GF-D8 (cell line): ENCODE results near the gene CDK11B.
A peak's percentile ranks its signal among the peaks of the same experiment; 100 is the strongest.
"Not testable (repeated sequence)": the region's sequence is repeated elsewhere in the genome, so short reads cannot be mapped to it uniquely, and the experiment has no call there.

Experiments used
- DNase-seq: peaks from one replicate; lab custom pipeline; 2025; lab: John Stamatoyannopoulos, UW

CDK11B gene

GRCh38 chr1:1683104-1683905, 24.5 kb upstream of the CDK11B start:
- no peak for DNase-seq

- DNase-seq = no peak
Observed at GRCh38 chr1:1680912-1681273, 22.1 kb upstream of the CDK11B start.

GRCh38 chr1:1680031-1680911, 21.5 kb upstream of the CDK11B start:
- DNase-seq = no peak

GRCh38 chr1:1678581-1679380, 20.0 kb upstream of the CDK11B start:
- DNase-seq = no peak

- DNase-seq = no peak
Observed at GRCh38 chr1:1677718-1678580, 19.1 kb upstream of the CDK11B start.

- DNase-seq = not testable (repeated sequence)
Observed at GRCh38 chr1:1676087-1676486, 17.3 kb upstream of the CDK11B start.

- not testable (repeated sequence) for DNase-seq
Observed at GRCh38 chr1:1675218-1675617, 16.4 kb upstream of the CDK11B start.

- not testable (repeated sequence) for DNase-seq
Observed at GRCh38 chr1:1674806-1675205, 16.0 kb upstream of the CDK11B start.

- DNase-seq = no peak
Observed at GRCh38 chr1:1672181-1672965, 13.6 kb upstream of the CDK11B start.

- DNase-seq = no peak
Observed at GRCh38 chr1:1671365-1672119, 12.7 kb upstream of the CDK11B start.

GRCh38 chr1:1670866-1671265, 12.1 kb upstream of the CDK11B start:
- no peak for DNase-seq

GRCh38 chr1:1669468-1670440, 10.9 kb upstream of the CDK11B start:
- peak; percentile 13 for DNase-seq

GRCh38 chr1:1666526-1666925, 7.7 kb upstream of the CDK11B start:
- no peak for DNase-seq

GRCh38 chr1:1665815-1666251, 7.0 kb upstream of the CDK11B start:
- no peak for DNase-seq

GRCh38 chr1:1664941-1665814, 6.4 kb upstream of the CDK11B start:
- no peak for DNase-seq

- DNase-seq = not testable (repeated sequence)
Observed at GRCh38 chr1:1664318-1664717, 5.5 kb upstream of the CDK11B start.

- not testable (repeated sequence) for DNase-seq
Observed at GRCh38 chr1:1662830-1663560, 4.2 kb upstream of the CDK11B start.
